OCI-M2 (cell line): Measurements from ENCODE around the gene ELOA.

Experiments used
- DNase-seq: peaks from one replicate; lab custom pipeline; 2025; ENCODE audit not compliant: unreplicated experiment; lab: John Stamatoyannopoulos, UW

Gene ELOA, protein sequence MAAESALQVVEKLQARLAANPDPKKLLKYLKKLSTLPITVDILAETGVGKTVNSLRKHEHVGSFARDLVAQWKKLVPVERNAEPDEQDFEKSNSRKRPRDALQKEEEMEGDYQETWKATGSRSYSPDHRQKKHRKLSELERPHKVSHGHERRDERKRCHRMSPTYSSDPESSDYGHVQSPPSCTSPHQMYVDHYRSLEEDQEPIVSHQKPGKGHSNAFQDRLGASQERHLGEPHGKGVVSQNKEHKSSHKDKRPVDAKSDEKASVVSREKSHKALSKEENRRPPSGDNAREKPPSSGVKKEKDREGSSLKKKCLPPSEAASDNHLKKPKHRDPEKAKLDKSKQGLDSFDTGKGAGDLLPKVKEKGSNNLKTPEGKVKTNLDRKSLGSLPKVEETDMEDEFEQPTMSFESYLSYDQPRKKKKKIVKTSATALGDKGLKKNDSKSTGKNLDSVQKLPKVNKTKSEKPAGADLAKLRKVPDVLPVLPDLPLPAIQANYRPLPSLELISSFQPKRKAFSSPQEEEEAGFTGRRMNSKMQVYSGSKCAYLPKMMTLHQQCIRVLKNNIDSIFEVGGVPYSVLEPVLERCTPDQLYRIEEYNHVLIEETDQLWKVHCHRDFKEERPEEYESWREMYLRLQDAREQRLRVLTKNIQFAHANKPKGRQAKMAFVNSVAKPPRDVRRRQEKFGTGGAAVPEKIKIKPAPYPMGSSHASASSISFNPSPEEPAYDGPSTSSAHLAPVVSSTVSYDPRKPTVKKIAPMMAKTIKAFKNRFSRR

GRCh38 chr1:23743287-23744152 lies at the start of gene ELOA:
ELOA (plus strand) TSS chr1:23743471; CDS start chr1:23743504, 33 bp downstream.
- no peak for DNase-seq

- DNase-seq = no peak
These were observed 49.7 kb upstream of the ELOA start for GRCh38 chr1:23693599-23693998.

GRCh38 chr1:23694371-23694770 lies 48.9 kb upstream of the ELOA start:
- DNase-seq = no peak

DNA sequence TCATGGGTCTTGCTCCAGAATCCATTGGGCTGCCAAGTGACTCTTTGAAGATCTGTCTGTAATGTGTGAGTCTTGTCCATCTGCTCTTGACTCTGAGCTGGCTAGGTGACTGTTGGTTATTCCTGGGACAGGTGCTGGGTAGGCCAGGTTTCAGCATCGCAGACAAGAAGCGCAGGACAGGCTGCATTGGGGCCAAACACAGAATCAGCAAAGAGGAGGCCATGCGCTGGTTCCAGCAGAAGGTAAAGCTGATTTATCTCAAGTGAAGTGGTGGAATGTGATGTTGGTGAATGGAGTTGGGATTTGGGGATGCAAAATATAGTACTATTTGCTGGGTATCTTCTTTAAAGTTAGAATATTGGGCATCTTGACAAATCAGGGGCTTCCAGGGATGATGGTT lies 47.6 kb upstream of the ELOA start:
- no peak for DNase-seq

DNA sequence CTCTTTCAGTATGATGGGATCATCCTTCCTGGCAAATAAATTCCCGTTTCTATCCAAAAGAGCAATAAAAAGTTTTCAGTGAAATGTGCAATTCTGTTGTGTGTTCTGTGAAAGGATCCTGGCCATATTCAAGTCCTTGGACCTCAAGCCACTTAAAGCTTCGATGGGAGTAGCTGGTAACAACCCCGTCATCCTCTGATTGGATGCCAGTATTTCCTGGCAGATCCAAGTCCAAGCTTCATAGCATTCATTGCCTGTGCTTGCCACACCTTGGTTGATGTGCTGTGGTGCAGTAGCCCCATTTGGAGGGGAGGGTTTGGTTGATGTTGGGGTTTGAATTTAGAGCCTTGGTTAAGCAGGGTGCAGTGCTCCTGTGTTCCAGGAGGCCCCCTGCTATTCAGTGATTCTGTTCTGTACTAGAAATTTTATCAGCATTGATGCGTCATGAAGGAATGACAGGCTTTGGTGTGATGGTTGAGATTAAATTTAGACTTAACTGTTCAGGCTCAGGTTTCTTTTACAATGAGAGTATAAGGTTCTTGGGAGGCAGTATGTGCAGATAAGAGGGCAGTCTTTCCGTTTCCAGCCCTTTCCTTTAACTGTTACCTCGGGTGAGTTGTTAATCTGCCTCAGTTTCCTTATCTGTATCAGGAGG lies 46.8 kb upstream of the ELOA start:
- no peak for DNase-seq

DNA sequence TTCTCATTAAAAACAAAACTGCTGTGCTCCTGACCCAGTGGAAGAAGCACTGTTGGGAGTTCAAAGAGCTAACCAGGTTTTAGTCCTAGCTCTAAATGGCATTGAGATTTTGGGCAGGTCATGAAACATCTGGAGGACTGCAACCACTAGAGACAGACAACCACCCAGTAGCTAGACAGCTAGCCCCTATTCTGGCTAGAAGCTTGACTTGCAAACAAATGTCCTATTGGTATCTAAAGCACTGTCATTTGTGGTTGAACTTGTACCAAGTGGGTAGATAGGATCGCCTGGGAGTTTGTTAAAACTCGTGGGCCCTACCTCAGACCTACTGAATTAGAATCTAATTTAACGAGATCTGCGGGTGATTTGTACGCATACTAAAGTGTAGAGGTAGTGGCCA lies 44.8 kb upstream of the ELOA start:
- no peak for DNase-seq

DNA sequence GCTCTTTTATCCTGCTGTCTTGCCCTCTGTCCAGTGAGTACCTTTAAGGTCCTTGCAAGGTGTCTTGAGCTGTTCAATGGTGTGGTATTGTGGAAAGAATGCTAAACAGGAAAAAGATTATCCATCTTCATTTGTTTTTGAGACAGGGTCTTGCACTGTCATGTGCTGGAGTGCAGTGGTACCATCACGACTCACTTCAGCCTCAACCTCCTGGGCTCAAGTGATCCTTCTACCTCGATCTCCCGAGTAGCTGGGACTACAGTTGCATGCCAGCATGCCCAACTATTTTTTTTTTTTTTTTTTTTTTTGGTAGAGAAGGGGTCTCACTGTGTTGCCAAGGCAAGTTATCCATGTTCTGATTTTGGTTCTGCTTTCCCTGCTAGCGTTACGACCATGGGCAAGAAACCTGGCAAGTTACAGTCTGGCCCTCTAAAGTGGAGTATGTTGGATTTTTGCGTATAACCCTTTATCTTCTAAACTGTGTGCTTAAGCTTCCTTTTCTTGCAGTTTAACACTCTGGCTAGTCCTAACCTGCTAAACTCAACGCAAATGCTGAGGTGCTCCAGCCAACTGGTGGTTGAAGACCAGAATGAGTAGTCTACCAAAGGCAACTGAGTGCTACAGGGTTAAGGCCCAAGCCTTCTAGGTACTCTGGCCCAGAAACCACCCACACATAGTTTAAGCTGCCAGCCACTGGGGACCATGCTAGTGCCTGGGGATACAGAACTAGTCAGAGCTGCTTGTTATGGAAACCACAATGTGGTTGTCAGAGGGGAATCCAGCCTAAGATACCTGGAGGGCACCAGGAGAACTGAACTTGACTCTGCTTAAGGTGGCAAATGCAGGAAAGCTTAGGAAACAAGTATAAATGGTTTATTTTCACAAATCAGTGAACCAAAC lies 43.7 kb upstream of the ELOA start:
- no peak for DNase-seq

- no peak for DNase-seq
These were observed 42.0 kb upstream of the ELOA start for GRCh38 chr1:23701310-23701709.

DNA sequence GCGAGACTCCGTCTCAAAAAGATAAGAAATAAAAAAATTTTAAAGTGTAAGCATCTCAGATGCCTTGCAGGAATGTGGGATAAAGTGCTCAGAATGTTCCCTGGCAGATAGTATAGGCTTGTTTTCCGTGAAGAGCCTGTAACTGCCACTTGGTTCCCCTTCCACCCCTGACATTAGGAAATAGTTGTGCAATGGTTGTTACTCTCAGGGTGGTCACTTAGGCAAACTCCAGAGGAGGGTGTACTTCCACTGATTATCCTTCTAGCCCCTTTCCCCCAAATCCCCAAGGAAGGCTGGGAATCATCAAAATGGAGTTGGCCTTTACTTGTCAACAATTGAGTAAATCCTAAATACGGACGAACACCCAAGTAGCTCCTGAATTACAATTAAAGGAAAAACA lies 41.3 kb upstream of the ELOA start:
- DNase-seq = no peak

- DNase-seq = no peak
These were observed 38.3 kb upstream of the ELOA start for GRCh38 chr1:23704834-23705495.

- DNase-seq = no peak
These were observed 34.0 kb upstream of the ELOA start for GRCh38 chr1:23709229-23709628.

GRCh38 chr1:23718482-23718881 lies 24.8 kb upstream of the ELOA start:
- no peak for DNase-seq

- DNase-seq = no peak
These were observed 24.0 kb upstream of the ELOA start for GRCh38 chr1:23719162-23719820.

GRCh38 chr1:23720256-23720995 lies 22.8 kb upstream of the ELOA start:
- DNase-seq = no peak

GRCh38 chr1:23722652-23723051 lies 20.6 kb upstream of the ELOA start:
- no peak for DNase-seq

- DNase-seq = no peak
These were observed 16.6 kb upstream of the ELOA start for GRCh38 chr1:23726686-23727085.

- no peak for DNase-seq
These were observed 15.9 kb upstream of the ELOA start for GRCh38 chr1:23727362-23727811.
